Hepatocyte (in vitro differentiated cells): Measurements from ENCODE around the gene TFF2.

Experiments
- EZH2 ChIP-seq: fragments of 200-600 bp; sonication (generic); IDR thresholded peaks from 2 replicates; pipeline ENCODE4 v1.6.1; 2016; ENCODE audit warnings: antibody characterized with exemption, mild to moderate bottlenecking, borderline replicate concordance
- EZH2phosphoT487 ChIP-seq: fragments of 200-600 bp; sonication (generic); IDR thresholded peaks from one replicate; pipeline ENCODE4 v1.6.1; 2018; ENCODE audit warnings: antibody characterized with exemption, mild to moderate bottlenecking, low read depth, moderate library complexity; ENCODE audit not compliant: unreplicated experiment, severe bottlenecking

- TF ChIP-seq EZH2phosphoT487 (no peak), EZH2 (no peak)
Observed at GRCh38 chr21:42321845-42322244, 28.9 kb downstream of the TFF2 start.
